Ishikawa (cell line): ENCODE results near the gene SAMD9L.

ENCODE experiments used
- CEBPB ChIP-seq: IDR thresholded peaks from 2 replicates; pipeline ENCODE4 v1.6.1; 2012
- CREB1 ChIP-seq: IDR thresholded peaks from 2 replicates; pipeline ENCODE4 v1.6.1; 2012; ENCODE audit warnings: low read depth
- EP300 ChIP-seq: IDR thresholded peaks from 2 replicates; pipeline ENCODE4 v1.6.1; 2012; ENCODE audit warnings: borderline replicate concordance
- MAX ChIP-seq: IDR thresholded peaks from 2 replicates; pipeline ENCODE4 v1.6.1; 2012
- RAD21 ChIP-seq: IDR thresholded peaks from 2 replicates; pipeline ENCODE4 v1.6.1; 2012; ENCODE audit warnings: low read depth
- REST ChIP-seq: IDR thresholded peaks from 2 replicates; pipeline ENCODE4 v1.6.1; 2012; ENCODE audit warnings: low read depth, mild to moderate bottlenecking
- TAF1 ChIP-seq: IDR thresholded peaks from 2 replicates; pipeline ENCODE4 v1.6.1; 2012; ENCODE audit warnings: low read depth, mild to moderate bottlenecking
- TCF12 ChIP-seq: IDR thresholded peaks from 2 replicates; pipeline ENCODE4 v1.6.1; 2012; ENCODE audit warnings: low read depth
- TEAD4 ChIP-seq: IDR thresholded peaks from 2 replicates; pipeline ENCODE4 v1.6.1; 2012
- USF1 ChIP-seq: IDR thresholded peaks from 2 replicates; pipeline ENCODE4 v1.6.1; 2012
- ZBTB7A ChIP-seq: IDR thresholded peaks from 2 replicates; pipeline ENCODE4 v1.6.1; 2012; ENCODE audit warnings: low read depth

GRCh38 chr7:93132216-93132615 lies 16.0 kb downstream of the SAMD9L start:
- no peak for TF ChIP-seq TCF12
- no peak for TF ChIP-seq TAF1
- TF ChIP-seq CEBPB, result no peak
- TF ChIP-seq REST, result no peak
- TF ChIP-seq CREB1, result no peak
- no peak for TF ChIP-seq EP300
- no peak for TF ChIP-seq RAD21
- no peak for TF ChIP-seq ZBTB7A
- TF ChIP-seq USF1, result no peak
- no peak for TF ChIP-seq MAX
- no peak for TF ChIP-seq TEAD4
